Measurements from ENCODE around the gene KCTD6. TPM values are rescaled to one million over a fixed set of nuclear protein-coding genes. Genes with fewer than 3 reads are reported as not detected.

The KCTD6 gene
- total RNA-seq, 1 donor = 8.0 TPM

GRCh38 chr3:58482917-58483636 lies 8.8 kb upstream of the KCTD6 start:
- H3K9me3 ChIP-seq (ENCODE audit: low read depth, low read length) = no peaks in the 10 kb centered on the region
- no peak overlapping the region for H3K4me2 ChIP-seq (ENCODE audit: insufficient read depth, low read length)
- no peak overlapping the region for H3K4me3 ChIP-seq (ENCODE audit: insufficient read depth, low read length)
- no peak for TF ChIP-seq CTCF (IDR thresholded peaks at IDR 0.05; ENCODE audit: extremely low read depth, low read depth, low read length)
- no peaks in the 10 kb centered on the region for H3K36me3 ChIP-seq (ENCODE audit: insufficient read depth, low read length)
- no peak overlapping the region for H2AFZ ChIP-seq (ENCODE audit: low read length)
- DNase-seq (ENCODE audit: insufficient read length, low spot score, missing footprints) = no peak
- H3K4me1 ChIP-seq (ENCODE audit: insufficient read depth, low read length) = peaks cover 14% of the 10 kb centered on the region
- H3K79me2 ChIP-seq (ENCODE audit: insufficient read depth, low read length) = no peaks in the 10 kb centered on the region
- no peak overlapping the region for H3K27ac ChIP-seq (ENCODE audit: low read depth, low read length)
- no peaks in the 10 kb centered on the region for H4K20me1 ChIP-seq (ENCODE audit: insufficient read depth, low read length)
- no peaks in the 10 kb centered on the region for H3K27me3 ChIP-seq (ENCODE audit: insufficient read depth, low read length)

- Histone ChIP-seq H3K27ac (ENCODE audit: low read depth, low read length) (no peak overlapping the region), H3K79me2 (ENCODE audit: insufficient read depth, low read length) (no peaks in the 10 kb centered on the region), H4K20me1 (ENCODE audit: insufficient read depth, low read length) (no peaks in the 10 kb centered on the region), H2AFZ (ENCODE audit: low read length) (peak overlapping the region; percentile 75), H3K27me3 (ENCODE audit: insufficient read depth, low read length) (no peaks in the 10 kb centered on the region), H3K4me1 (ENCODE audit: insufficient read depth, low read length) (peaks cover 14% of the 10 kb centered on the region), H3K36me3 (ENCODE audit: insufficient read depth, low read length) (no peaks in the 10 kb centered on the region), H3K4me2 (ENCODE audit: insufficient read depth, low read length) (no peak overlapping the region), H3K9me3 (ENCODE audit: low read depth, low read length) (no peaks in the 10 kb centered on the region), H3K4me3 (ENCODE audit: insufficient read depth, low read length) (no peak overlapping the region)
- no peak for DNase-seq (ENCODE audit: insufficient read length, low spot score, missing footprints)
- no peak for TF ChIP-seq CTCF (IDR thresholded peaks at IDR 0.05; ENCODE audit: extremely low read depth, low read depth, low read length)
Observed at GRCh38 chr3:58484045-58484721, 7.7 kb upstream of the KCTD6 start.

GRCh38 chr3:58484722-58485069 lies 7.2 kb upstream of the KCTD6 start:
- peaks cover 14% of the 10 kb centered on the region for H3K4me1 ChIP-seq (ENCODE audit: insufficient read depth, low read length)
- H3K4me2 ChIP-seq (ENCODE audit: insufficient read depth, low read length) = no peak overlapping the region
- DNase-seq (ENCODE audit: insufficient read length, low spot score, missing footprints) = no peak
- no peaks in the 10 kb centered on the region for H3K27me3 ChIP-seq (ENCODE audit: insufficient read depth, low read length)
- no peaks in the 10 kb centered on the region for H3K36me3 ChIP-seq (ENCODE audit: insufficient read depth, low read length)
- H3K4me3 ChIP-seq (ENCODE audit: insufficient read depth, low read length) = no peak overlapping the region
- H3K9me3 ChIP-seq (ENCODE audit: low read depth, low read length) = no peaks in the 10 kb centered on the region
- no peak overlapping the region for H3K27ac ChIP-seq (ENCODE audit: low read depth, low read length)
- no peaks in the 10 kb centered on the region for H4K20me1 ChIP-seq (ENCODE audit: insufficient read depth, low read length)
- H2AFZ ChIP-seq (ENCODE audit: low read length) = peak overlapping the region; percentile 75
- no peak for TF ChIP-seq CTCF (IDR thresholded peaks at IDR 0.05; ENCODE audit: extremely low read depth, low read depth, low read length)
- H3K79me2 ChIP-seq (ENCODE audit: insufficient read depth, low read length) = no peaks in the 10 kb centered on the region

GRCh38 chr3:58485801-58486435 lies 6.0 kb upstream of the KCTD6 start:
- TF ChIP-seq CTCF (IDR thresholded peaks at IDR 0.05; ENCODE audit: extremely low read depth, low read depth, low read length) = no peak
- Histone ChIP-seq H3K4me1 (ENCODE audit: insufficient read depth, low read length) (peaks cover 14% of the 10 kb centered on the region), H3K9me3 (ENCODE audit: low read depth, low read length) (no peaks in the 10 kb centered on the region), H2AFZ (ENCODE audit: low read length) (peak overlapping the region; percentile 15), H3K27me3 (ENCODE audit: insufficient read depth, low read length) (no peaks in the 10 kb centered on the region), H3K4me3 (ENCODE audit: insufficient read depth, low read length) (no peak overlapping the region), H3K27ac (ENCODE audit: low read depth, low read length) (no peak overlapping the region), H4K20me1 (ENCODE audit: insufficient read depth, low read length) (no peaks in the 10 kb centered on the region), H3K79me2 (ENCODE audit: insufficient read depth, low read length) (no peaks in the 10 kb centered on the region), H3K4me2 (ENCODE audit: insufficient read depth, low read length) (no peak overlapping the region), H3K36me3 (ENCODE audit: insufficient read depth, low read length) (no peaks in the 10 kb centered on the region)
- DNase-seq (ENCODE audit: insufficient read length, low spot score, missing footprints) = no peak

Data from osteoblast (primary cell).